Measurements from ENCODE around the gene RUNX2.

RUNX2 gene

GRCh38 chr6:45415315-45415714 lies 87.2 kb downstream of the RUNX2 start:
- no peak for DNase-seq (ENCODE audit: low spot score)

- DNase-seq (ENCODE audit: low spot score), result no peak
Observed at GRCh38 chr6:45415788-45416518, 87.8 kb downstream of the RUNX2 start.

- DNase-seq (ENCODE audit: low spot score), result no peak
Observed at GRCh38 chr6:45416700-45417099, 88.6 kb downstream of the RUNX2 start.

GRCh38 chr6:45417436-45417835 lies 89.3 kb downstream of the RUNX2 start:
- DNase-seq (ENCODE audit: low spot score), result no peak

- DNase-seq (ENCODE audit: low spot score), result peak; percentile 34
Observed at GRCh38 chr6:45419571-45420082, 91.5 kb downstream of the RUNX2 start.

GRCh38 chr6:45420083-45420908 lies 92.2 kb downstream of the RUNX2 start:
- no peak for DNase-seq (ENCODE audit: low spot score)

GRCh38 chr6:45420909-45421708 lies 93.0 kb downstream of the RUNX2 start:
- no peak for DNase-seq (ENCODE audit: low spot score)

- peak; percentile 40 for DNase-seq (ENCODE audit: low spot score)
Observed at GRCh38 chr6:45421709-45422502, 93.8 kb downstream of the RUNX2 start.

GRCh38 chr6:45422503-45423110 lies 94.5 kb downstream of the RUNX2 start:
- DNase-seq (ENCODE audit: low spot score), result peak; percentile 11

GRCh38 chr6:45423111-45423823 lies 95.1 kb downstream of the RUNX2 start:
- DNase-seq (ENCODE audit: low spot score), result peak; percentile 12

- peak; percentile 10 for DNase-seq (ENCODE audit: low spot score)
Observed at GRCh38 chr6:45423824-45424450, 95.8 kb downstream of the RUNX2 start.

- DNase-seq (ENCODE audit: low spot score), result peak; percentile 3
Observed at GRCh38 chr6:45424451-45424861, 96.3 kb downstream of the RUNX2 start.

GRCh38 chr6:45426251-45426650 lies 98.1 kb downstream of the RUNX2 start:
- DNase-seq (ENCODE audit: low spot score), result peak; percentile 3

- DNase-seq (ENCODE audit: low spot score), result no peak
Observed at GRCh38 chr6:45427726-45428125, 99.6 kb downstream of the RUNX2 start.

- DNase-seq (ENCODE audit: low spot score), result no peak
Observed at GRCh38 chr6:45428727-45429126, 100.6 kb downstream of the RUNX2 start.

GRCh38 chr6:45430590-45431202 lies 102.6 kb downstream of the RUNX2 start:
- DNase-seq (ENCODE audit: low spot score), result no peak

GRCh38 chr6:45431317-45432065 lies 103.4 kb downstream of the RUNX2 start:
- no peak for DNase-seq (ENCODE audit: low spot score)

GRCh38 chr6:45432977-45433376 lies 104.8 kb downstream of the RUNX2 start:
- DNase-seq (ENCODE audit: low spot score), result no peak

Measured in germinal center (tissue), 1 donor.